HepG2 (cell line): ENCODE results near the gene CSTB. TPM values are rescaled to one million over a fixed set of nuclear protein-coding genes. Genes with fewer than 3 reads are reported as not detected.

Experiments used
- CAMTA2 ChIP-seq: sonication (generic); formaldehyde crosslinking; IDR thresholded peaks from 2 replicates; pipeline ENCODE4 v1.4.0; 2020; ENCODE audit warnings: mild to moderate bottlenecking, missing genetic modification reagents, borderline replicate concordance
- FOXA3 ChIP-seq: IDR thresholded peaks from 2 replicates; pipeline ENCODE4 v1.6.1; 2016; ENCODE audit warnings: missing genetic modification reagents, missing compliant biosample characterization
- HOXA9 ChIP-seq: sonication (generic); formaldehyde crosslinking; IDR thresholded peaks from 2 replicates; pipeline ENCODE4 v1.8.1; 2022; ENCODE audit warnings: missing genetic modification reagents, mild to moderate bottlenecking, moderate library complexity, borderline replicate concordance
- MLLT10 ChIP-seq: sonication (generic); formaldehyde crosslinking; IDR thresholded peaks from 2 replicates; pipeline ENCODE4 v1.4.0; 2020; ENCODE audit warnings: missing genetic modification reagents
- SNAI1 ChIP-seq: sonication (generic); formaldehyde crosslinking; IDR thresholded peaks from 2 replicates; pipeline ENCODE4 v1.5.0; 2020; ENCODE audit warnings: mild to moderate bottlenecking, missing genetic modification reagents, borderline replicate concordance
- SRSF1 ChIP-seq: fragments of 200-400 bp; formaldehyde crosslinking; optimal IDR thresholded peaks from 2 replicates; pipeline ENCODE3; 2017; ENCODE audit warnings: mild to moderate bottlenecking, low read depth, low read length, moderate library complexity
- ZFP82 ChIP-seq: sonication (generic); formaldehyde crosslinking; IDR thresholded peaks from 2 replicates; pipeline ENCODE4 v1.5.1; 2020; ENCODE audit warnings: mild to moderate bottlenecking, missing genetic modification reagents, borderline replicate concordance
- ZNF121 ChIP-seq: sonication (generic); formaldehyde crosslinking; IDR thresholded peaks from 2 replicates; pipeline ENCODE4 v1.5.0; 2020; ENCODE audit warnings: mild to moderate bottlenecking, missing genetic modification reagents
- ZNF317 ChIP-seq: sonication (generic); formaldehyde crosslinking; IDR thresholded peaks from 2 replicates; pipeline ENCODE4 v1.5.0; 2020; ENCODE audit warnings: mild to moderate bottlenecking, missing genetic modification reagents
- ZNF501 ChIP-seq: sonication (generic); formaldehyde crosslinking; IDR thresholded peaks from 2 replicates; pipeline ENCODE4 v1.5.1; 2020; ENCODE audit warnings: mild to moderate bottlenecking, moderate library complexity, missing genetic modification reagents
- ZNF567 ChIP-seq: sonication (generic); formaldehyde crosslinking; IDR thresholded peaks from 2 replicates; pipeline ENCODE4 v1.8.1; 2023; ENCODE audit warnings: mild to moderate bottlenecking, missing genetic modification reagents, borderline replicate concordance
- ZNF605 ChIP-seq: sonication (generic); formaldehyde crosslinking; IDR thresholded peaks from 2 replicates; pipeline ENCODE4 v1.8.0; 2022; ENCODE audit warnings: mild to moderate bottlenecking, missing genetic modification reagents
- ZNF652 ChIP-seq: IDR thresholded peaks from 2 replicates; pipeline ENCODE4 v1.6.1; 2016; ENCODE audit warnings: low read depth, borderline replicate concordance
- ZNF816 ChIP-seq: sonication (generic); formaldehyde crosslinking; IDR thresholded peaks from 2 replicates; pipeline ENCODE4 v1.8.0; 2022; ENCODE audit warnings: missing genetic modification reagents, mild to moderate bottlenecking, borderline replicate concordance
- polyA plus RNA-seq, 8 experiments: library from polyadenylated mRNA; depleted of rRNA in 3 of 8; stranded (reverse) in 7 of 8; unstranded in 1 of 8; fragments of >200 nt; fragmentation: Illumina TruSeq in 4 of 8; extraction: Trizol in 4 of 8; gene quantifications; 2 replicates each; pipeline versions ENCODE4 v1.2.1 to v1.2.3, GENCODE V29; 2011 to 2016; ENCODE audit warnings: low read depth in 4 of 8, missing spikeins in 1 of 8, mixed read lengths in 1 of 8; ENCODE audit not compliant: insufficient read depth in 1 of 8
- total RNA-seq, 5 experiments: library from RNA; depleted of rRNA; stranded (reverse); fragments of >200 nt; fragmentation: Illumina TruSeq; extraction: Trizol; gene quantifications; 2 replicates each; pipeline ENCODE4 v1.2.3, GENCODE V29; 2016; ENCODE audit warnings: low read depth in 1 of 5
- TF ChIP-seq, protein P1 (sequence below): IDR thresholded peaks from 2 replicates; pipeline ENCODE4 v1.6.1; 2012; ENCODE audit warnings: low read length, improper control_type of control experiment
- TF ChIP-seq, protein P2 (sequence below): sonication (generic); formaldehyde crosslinking; IDR thresholded peaks from 2 replicates; pipeline ENCODE4 v1.5.1; 2020; ENCODE audit warnings: missing genetic modification reagents, mild to moderate bottlenecking, borderline replicate concordance
- TF ChIP-seq, protein P3 (sequence below): sonication (generic); formaldehyde crosslinking; IDR thresholded peaks from 2 replicates; pipeline ENCODE4 v1.4.0; 2020; ENCODE audit warnings: missing genetic modification reagents, mild to moderate bottlenecking, borderline replicate concordance
- TF ChIP-seq, protein P4 (sequence below): sonication (generic); formaldehyde crosslinking; IDR thresholded peaks from 2 replicates; pipeline ENCODE4 v1.4.0; 2020; ENCODE audit warnings: missing genetic modification reagents

The CSTB gene
- total and polyA plus RNA-seq, 2 of the 13 experiments (the other 11 are each of a cell fraction or from before 2014, with no cell fraction given): 11.7 to 94.1 TPM

DNA sequence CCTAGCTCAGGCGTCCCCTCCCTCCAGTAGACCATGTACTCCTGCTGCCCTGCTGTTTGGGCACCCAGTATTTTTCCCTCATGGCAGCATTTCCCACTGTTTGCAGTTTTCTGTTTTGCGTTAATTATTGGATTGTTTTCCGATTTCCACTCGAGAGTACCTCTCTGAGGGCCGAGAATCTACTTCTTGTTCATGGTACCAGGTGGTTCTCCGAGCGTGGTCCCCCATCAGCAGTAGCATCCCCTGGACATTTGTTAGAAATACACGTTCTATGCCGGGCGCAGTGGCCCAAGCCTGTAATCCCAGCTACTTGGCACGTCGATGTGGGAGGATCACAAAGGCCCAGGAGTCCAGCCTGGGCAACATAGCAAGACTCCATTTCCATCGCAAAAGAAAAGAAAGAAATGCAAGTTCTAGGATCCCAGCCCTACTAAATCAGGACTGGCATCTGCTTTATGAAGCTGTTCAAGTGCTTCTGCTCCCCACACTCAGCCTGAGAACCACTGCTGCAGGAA lies 14.0 kb upstream of the CSTB start (continued):
- no peak for TF ChIP-seq ZNF652 (CRISPR knock-in tag)
- TF ChIP-seq, protein P1, sequence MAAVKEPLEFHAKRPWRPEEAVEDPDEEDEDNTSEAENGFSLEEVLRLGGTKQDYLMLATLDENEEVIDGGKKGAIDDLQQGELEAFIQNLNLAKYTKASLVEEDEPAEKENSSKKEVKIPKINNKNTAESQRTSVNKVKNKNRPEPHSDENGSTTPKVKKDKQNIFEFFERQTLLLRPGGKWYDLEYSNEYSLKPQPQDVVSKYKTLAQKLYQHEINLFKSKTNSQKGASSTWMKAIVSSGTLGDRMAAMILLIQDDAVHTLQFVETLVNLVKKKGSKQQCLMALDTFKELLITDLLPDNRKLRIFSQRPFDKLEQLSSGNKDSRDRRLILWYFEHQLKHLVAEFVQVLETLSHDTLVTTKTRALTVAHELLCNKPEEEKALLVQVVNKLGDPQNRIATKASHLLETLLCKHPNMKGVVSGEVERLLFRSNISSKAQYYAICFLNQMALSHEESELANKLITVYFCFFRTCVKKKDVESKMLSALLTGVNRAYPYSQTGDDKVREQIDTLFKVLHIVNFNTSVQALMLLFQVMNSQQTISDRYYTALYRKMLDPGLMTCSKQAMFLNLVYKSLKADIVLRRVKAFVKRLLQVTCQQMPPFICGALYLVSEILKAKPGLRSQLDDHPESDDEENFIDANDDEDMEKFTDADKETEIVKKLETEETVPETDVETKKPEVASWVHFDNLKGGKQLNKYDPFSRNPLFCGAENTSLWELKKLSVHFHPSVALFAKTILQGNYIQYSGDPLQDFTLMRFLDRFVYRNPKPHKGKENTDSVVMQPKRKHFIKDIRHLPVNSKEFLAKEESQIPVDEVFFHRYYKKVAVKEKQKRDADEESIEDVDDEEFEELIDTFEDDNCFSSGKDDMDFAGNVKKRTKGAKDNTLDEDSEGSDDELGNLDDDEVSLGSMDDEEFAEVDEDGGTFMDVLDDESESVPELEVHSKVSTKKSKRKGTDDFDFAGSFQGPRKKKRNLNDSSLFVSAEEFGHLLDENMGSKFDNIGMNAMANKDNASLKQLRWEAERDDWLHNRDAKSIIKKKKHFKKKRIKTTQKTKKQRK: no peak
- TF ChIP-seq, protein P2, sequence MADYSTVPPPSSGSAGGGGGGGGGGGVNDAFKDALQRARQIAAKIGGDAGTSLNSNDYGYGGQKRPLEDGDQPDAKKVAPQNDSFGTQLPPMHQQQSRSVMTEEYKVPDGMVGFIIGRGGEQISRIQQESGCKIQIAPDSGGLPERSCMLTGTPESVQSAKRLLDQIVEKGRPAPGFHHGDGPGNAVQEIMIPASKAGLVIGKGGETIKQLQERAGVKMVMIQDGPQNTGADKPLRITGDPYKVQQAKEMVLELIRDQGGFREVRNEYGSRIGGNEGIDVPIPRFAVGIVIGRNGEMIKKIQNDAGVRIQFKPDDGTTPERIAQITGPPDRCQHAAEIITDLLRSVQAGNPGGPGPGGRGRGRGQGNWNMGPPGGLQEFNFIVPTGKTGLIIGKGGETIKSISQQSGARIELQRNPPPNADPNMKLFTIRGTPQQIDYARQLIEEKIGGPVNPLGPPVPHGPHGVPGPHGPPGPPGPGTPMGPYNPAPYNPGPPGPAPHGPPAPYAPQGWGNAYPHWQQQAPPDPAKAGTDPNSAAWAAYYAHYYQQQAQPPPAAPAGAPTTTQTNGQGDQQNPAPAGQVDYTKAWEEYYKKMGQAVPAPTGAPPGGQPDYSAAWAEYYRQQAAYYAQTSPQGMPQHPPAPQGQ (CRISPR knock-in tag): 0 out of 2 replicates have a peak, but pooled peaks have one; percentile 49
- peak; percentile 98 for TF ChIP-seq ZNF121 (CRISPR knock-in tag)
- TF ChIP-seq, protein P3, sequence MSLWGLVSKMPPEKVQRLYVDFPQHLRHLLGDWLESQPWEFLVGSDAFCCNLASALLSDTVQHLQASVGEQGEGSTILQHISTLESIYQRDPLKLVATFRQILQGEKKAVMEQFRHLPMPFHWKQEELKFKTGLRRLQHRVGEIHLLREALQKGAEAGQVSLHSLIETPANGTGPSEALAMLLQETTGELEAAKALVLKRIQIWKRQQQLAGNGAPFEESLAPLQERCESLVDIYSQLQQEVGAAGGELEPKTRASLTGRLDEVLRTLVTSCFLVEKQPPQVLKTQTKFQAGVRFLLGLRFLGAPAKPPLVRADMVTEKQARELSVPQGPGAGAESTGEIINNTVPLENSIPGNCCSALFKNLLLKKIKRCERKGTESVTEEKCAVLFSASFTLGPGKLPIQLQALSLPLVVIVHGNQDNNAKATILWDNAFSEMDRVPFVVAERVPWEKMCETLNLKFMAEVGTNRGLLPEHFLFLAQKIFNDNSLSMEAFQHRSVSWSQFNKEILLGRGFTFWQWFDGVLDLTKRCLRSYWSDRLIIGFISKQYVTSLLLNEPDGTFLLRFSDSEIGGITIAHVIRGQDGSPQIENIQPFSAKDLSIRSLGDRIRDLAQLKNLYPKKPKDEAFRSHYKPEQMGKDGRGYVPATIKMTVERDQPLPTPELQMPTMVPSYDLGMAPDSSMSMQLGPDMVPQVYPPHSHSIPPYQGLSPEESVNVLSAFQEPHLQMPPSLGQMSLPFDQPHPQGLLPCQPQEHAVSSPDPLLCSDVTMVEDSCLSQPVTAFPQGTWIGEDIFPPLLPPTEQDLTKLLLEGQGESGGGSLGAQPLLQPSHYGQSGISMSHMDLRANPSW (CRISPR knock-in tag): no peak
- no peak for TF ChIP-seq SRSF1
- TF ChIP-seq ZFP82 (CRISPR knock-in tag): peak; percentile 52; the same call in 1 of the 2 replicates
- TF ChIP-seq ZNF317 (CRISPR knock-in tag): 0 out of 2 replicates have a peak, but pooled peaks have one; percentile 61
- TF ChIP-seq ZNF605 (CRISPR knock-in tag): 0 out of 2 replicates have a peak, but pooled peaks have one; percentile 37
- no peak for TF ChIP-seq FOXA3
- TF ChIP-seq HOXA9 (CRISPR knock-in tag): no peak
- peak; percentile 79; the same call in 1 of the 2 replicates for TF ChIP-seq SNAI1
- TF ChIP-seq CAMTA2 (CRISPR knock-in tag): no peak; the same call in 1 of the 2 replicates
- 0 out of 2 replicates have a peak, but pooled peaks have one; percentile 76 for TF ChIP-seq ZNF816 (CRISPR knock-in tag)
- TF ChIP-seq, protein P4, sequence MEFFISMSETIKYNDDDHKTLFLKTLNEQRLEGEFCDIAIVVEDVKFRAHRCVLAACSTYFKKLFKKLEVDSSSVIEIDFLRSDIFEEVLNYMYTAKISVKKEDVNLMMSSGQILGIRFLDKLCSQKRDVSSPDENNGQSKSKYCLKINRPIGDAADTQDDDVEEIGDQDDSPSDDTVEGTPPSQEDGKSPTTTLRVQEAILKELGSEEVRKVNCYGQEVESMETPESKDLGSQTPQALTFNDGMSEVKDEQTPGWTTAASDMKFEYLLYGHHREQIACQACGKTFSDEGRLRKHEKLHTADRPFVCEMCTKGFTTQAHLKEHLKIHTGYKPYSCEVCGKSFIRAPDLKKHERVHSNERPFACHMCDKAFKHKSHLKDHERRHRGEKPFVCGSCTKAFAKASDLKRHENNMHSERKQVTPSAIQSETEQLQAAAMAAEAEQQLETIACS (CRISPR knock-in tag): no peak
- no peak for TF ChIP-seq ZNF501 (CRISPR knock-in tag)
- TF ChIP-seq MLLT10 (CRISPR knock-in tag): no peak
- no peak for TF ChIP-seq ZNF567 (CRISPR knock-in tag)
